ENCODE results near the gene METRNL.

DNA sequence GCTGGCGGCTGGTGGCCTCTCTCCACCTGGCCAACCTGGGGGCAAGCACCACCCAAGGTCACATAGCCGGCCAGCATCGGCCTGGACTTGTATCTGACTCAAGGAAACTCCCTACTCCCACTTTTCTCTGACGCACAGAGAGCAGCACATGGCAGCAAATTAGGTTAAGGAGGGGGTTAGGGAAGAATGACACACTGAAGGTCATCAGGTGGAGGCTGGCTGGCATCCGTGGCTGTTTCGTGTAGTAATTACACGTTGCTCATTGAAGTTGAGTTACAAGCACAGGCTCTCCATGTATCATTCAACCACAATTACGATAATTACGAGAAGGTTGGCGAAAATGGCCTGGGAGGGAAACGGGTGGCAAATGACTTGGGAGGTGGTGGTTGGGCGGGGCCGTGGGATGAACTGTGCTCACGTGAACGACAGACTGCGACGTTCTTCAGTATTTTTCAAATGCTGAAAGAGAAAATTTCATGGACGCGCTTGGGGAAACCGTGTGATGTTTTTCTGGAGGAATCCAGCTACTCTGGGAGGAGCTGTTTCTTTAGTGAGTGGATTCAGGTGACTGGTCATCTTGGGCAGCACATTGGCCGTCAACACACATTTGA is 4.0 kb upstream of the METRNL start:
- TF ChIP-seq JUND (IDR thresholded peaks at IDR 0.05) (no peak), HNF4G (IDR thresholded peaks at IDR 0.05) (no peak)
- TF ChIP-seq, protein P1, sequence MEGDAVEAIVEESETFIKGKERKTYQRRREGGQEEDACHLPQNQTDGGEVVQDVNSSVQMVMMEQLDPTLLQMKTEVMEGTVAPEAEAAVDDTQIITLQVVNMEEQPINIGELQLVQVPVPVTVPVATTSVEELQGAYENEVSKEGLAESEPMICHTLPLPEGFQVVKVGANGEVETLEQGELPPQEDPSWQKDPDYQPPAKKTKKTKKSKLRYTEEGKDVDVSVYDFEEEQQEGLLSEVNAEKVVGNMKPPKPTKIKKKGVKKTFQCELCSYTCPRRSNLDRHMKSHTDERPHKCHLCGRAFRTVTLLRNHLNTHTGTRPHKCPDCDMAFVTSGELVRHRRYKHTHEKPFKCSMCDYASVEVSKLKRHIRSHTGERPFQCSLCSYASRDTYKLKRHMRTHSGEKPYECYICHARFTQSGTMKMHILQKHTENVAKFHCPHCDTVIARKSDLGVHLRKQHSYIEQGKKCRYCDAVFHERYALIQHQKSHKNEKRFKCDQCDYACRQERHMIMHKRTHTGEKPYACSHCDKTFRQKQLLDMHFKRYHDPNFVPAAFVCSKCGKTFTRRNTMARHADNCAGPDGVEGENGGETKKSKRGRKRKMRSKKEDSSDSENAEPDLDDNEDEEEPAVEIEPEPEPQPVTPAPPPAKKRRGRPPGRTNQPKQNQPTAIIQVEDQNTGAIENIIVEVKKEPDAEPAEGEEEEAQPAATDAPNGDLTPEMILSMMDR (IDR thresholded peaks at IDR 0.05; ENCODE audit: low read depth, low read length, missing input control): no peak
